K562 (cell line): ENCODE data around the gene SHISAL2B. TPM values are rescaled to one million over a fixed set of nuclear protein-coding genes. Genes with fewer than 3 reads are reported as not detected.

Experiments used
- ATAC-seq: fragments of 200-7000 bp; cut with Tn5 transposase; 3 replicates; pipeline ENCODE4 v1.9.1; 2020; ENCODE audit warnings: moderate library complexity
- BruUV-seq: library from RNA; stranded (reverse); fragments of 400-500 nt; replicated peaks from 2 replicates; lab custom pipeline; 2021; lab: Mats Ljungman, UMichigan
- CTCF ChIA-PET: fragments of 300-600 bp; formaldehyde crosslinking; extraction: SDS; loops from one replicate; lab custom pipeline; 2021; ENCODE audit warnings: low intra/inter-chr PET ratio; lab: Yijun Ruan, JAX
- POLR2A ChIA-PET: fragments of 300-600, 350-650 bp; sonication (Branson Sonifier 250); formaldehyde crosslinking; extraction: SDS; loops from one replicate; lab custom pipeline; 2021; ENCODE audit warnings: antibody characterized with exemption, inconsistent platforms; lab: Yijun Ruan, JAX
- DNase-seq, 4 experiments: peaks; one replicate each; pipeline versions ENCODE4 v3.0.0 to v3.0.0-alpha.2; 2011 to 2018; ENCODE audit warnings: low spot score in 3 of 4, mixed read lengths in 3 of 4; ENCODE audit errors: extremely low read depth in 1 of 4
- FAIRE-seq: peaks from 2 replicates; lab custom pipeline; 2011; peaks lifted over from hg19 to GRCh38; lab: Jason Lieb, UNC
- H2AFZ ChIP-seq: 2 replicates; pipeline ENCODE4 v1.6.0; 2011; ENCODE audit warnings: low read depth, low read length, control low read depth, inconsistent platforms
- H3K27ac ChIP-seq: fragments of 200-600 bp; 3 replicates; pipeline ENCODE4 v1.8.0; 2011; ENCODE audit warnings: low read depth, mild to moderate bottlenecking, control low read depth, inconsistent platforms, low read length, moderate library complexity, mixed read lengths; ENCODE audit errors: extremely low read depth
- H3K27me3 ChIP-seq, 2 experiments: fragments of 300-600 bp in 1 of 2; 2 replicates in 1 of 2; 3 replicates in 1 of 2; pipeline versions ENCODE4 v1.6.0 to v1.8.0; 2011; ENCODE audit warnings: inconsistent platforms in 2 of 2, low read length in 2 of 2, mild to moderate bottlenecking in 1 of 2, mixed read lengths in 1 of 2, moderate library complexity in 1 of 2; ENCODE audit not compliant: control insufficient read depth in 2 of 2, insufficient read depth in 2 of 2
- H3K36me3 ChIP-seq: fragments of 300-600 bp; 3 replicates; pipeline ENCODE4 v1.8.0; 2011; ENCODE audit warnings: mild to moderate bottlenecking, low read length, inconsistent platforms; ENCODE audit not compliant: control insufficient read depth, insufficient read depth
- H3K4me1 ChIP-seq, 2 experiments: fragments of 200-600 bp in 1 of 2; replicated peaks in 1 of 2; 2 replicates in 1 of 2; 3 replicates in 1 of 2; pipeline versions ENCODE4 v1.5.1 to v1.8.0; 2011; ENCODE audit warnings: inconsistent platforms in 2 of 2, low read length in 2 of 2, mild to moderate bottlenecking in 1 of 2, mixed read lengths in 1 of 2, moderate library complexity in 1 of 2; ENCODE audit not compliant: control insufficient read depth in 2 of 2, insufficient read depth in 2 of 2
- H3K4me2 ChIP-seq: 2 replicates; pipeline ENCODE4 v1.6.1; 2011; ENCODE audit warnings: low read length, control low read depth, inconsistent platforms, mixed read lengths; ENCODE audit not compliant: insufficient read depth
- H3K4me3 ChIP-seq: fragments of 200-600 bp; sonication (generic), shearing (Covaris generic); 2 replicates; pipeline ENCODE4 v1.5.1; 2016; ENCODE audit warnings: control low read depth, inconsistent platforms
- H3K79me2 ChIP-seq: fragments of 200-600 bp; 3 replicates; pipeline ENCODE4 v1.8.0; 2011; ENCODE audit warnings: low read length, inconsistent platforms; ENCODE audit not compliant: control insufficient read depth, insufficient read depth
- H3K9ac ChIP-seq, 2 experiments: 2 replicates each; pipeline versions ENCODE4 v1.6.0 to v1.6.1; 2011; ENCODE audit warnings: low read depth in 2 of 2, low read length in 2 of 2, control low read depth in 1 of 2, inconsistent platforms in 1 of 2, mild to moderate bottlenecking in 1 of 2, mixed read lengths in 1 of 2; ENCODE audit not compliant: insufficient read depth in 1 of 2
- H3K9me1 ChIP-seq: one replicate; pipeline ENCODE4 v1.6.0; 2011; ENCODE audit warnings: inconsistent platforms, mild to moderate bottlenecking, low read length, moderate library complexity; ENCODE audit not compliant: control insufficient read depth, insufficient read depth
- H3K9me3 ChIP-seq: replicated peaks from 2 replicates; pipeline ENCODE4 v1.5.1; 2011; ENCODE audit warnings: low read depth, low read length, inconsistent platforms; ENCODE audit not compliant: control insufficient read depth, insufficient read depth
- H4K20me1 ChIP-seq: replicated peaks from 2 replicates; pipeline ENCODE4 v1.6.1; 2011; ENCODE audit warnings: low read length, inconsistent platforms, mixed read lengths; ENCODE audit not compliant: control insufficient read depth, insufficient read depth
- BCOR ChIP-seq: fragments of 450-650 bp; IDR thresholded peaks from 2 replicates; pipeline ENCODE4 v1.6.1; 2016
- BDP1 ChIP-seq: IDR thresholded peaks from 3 replicates; pipeline ENCODE4 v1.6.1; 2011; ENCODE audit not compliant: insufficient read length, insufficient read depth
- BRD9 ChIP-seq: fragments of 450-650 bp; IDR thresholded peaks from 2 replicates; pipeline ENCODE4 v1.6.1; 2018; ENCODE audit warnings: low read depth; ENCODE audit not compliant: partially characterized antibody
- FOS ChIP-seq: IDR thresholded peaks from 3 replicates; pipeline ENCODE4 v1.6.1; 2011; ENCODE audit not compliant: insufficient read length; ENCODE audit errors: extremely low read depth
- KLF6 ChIP-seq: fragments of 250-450 bp; sonication (Bioruptor Pico); IDR thresholded peaks from 2 replicates; pipeline ENCODE4 v1.4.0; 2020; ENCODE audit warnings: mild to moderate bottlenecking, moderate library complexity, borderline replicate concordance
- POU5F1 ChIP-seq: fragments of 150-350 bp; IDR thresholded peaks from 2 replicates; pipeline ENCODE4 v1.6.1; 2014; ENCODE audit warnings: borderline replicate concordance, low read length, low read depth, mild to moderate bottlenecking; ENCODE audit not compliant: partially characterized antibody
- RAD51 ChIP-seq: fragments of 450-650 bp; IDR thresholded peaks from 2 replicates; pipeline ENCODE4 v1.7.1; 2016; ENCODE audit warnings: low read depth, mild to moderate bottlenecking, borderline replicate concordance
- RBM25 ChIP-seq: fragments of 200-400 bp; formaldehyde crosslinking; IDR thresholded peaks from 2 replicates; pipeline ENCODE4 v1.6.1; 2018; ENCODE audit warnings: low read length, low read depth, moderate library complexity; ENCODE audit not compliant: severe bottlenecking
- SAFB2 ChIP-seq: fragments of 200-400 bp; formaldehyde crosslinking; IDR thresholded peaks from 2 replicates; pipeline ENCODE4 v1.6.1; 2018; ENCODE audit warnings: borderline replicate concordance, low read length, low read depth, moderate library complexity; ENCODE audit not compliant: severe bottlenecking
- SMARCA4 ChIP-seq: fragments of 450-650 bp; IDR thresholded peaks from 2 replicates; pipeline ENCODE4 v1.6.1; 2016
- STAG1 ChIP-seq: sonication (generic); formaldehyde crosslinking; IDR thresholded peaks from 2 replicates; pipeline ENCODE4 v1.5.0; 2020; ENCODE audit warnings: missing genetic modification reagents, borderline replicate concordance
- TCF3 ChIP-seq: sonication (generic); formaldehyde crosslinking; IDR thresholded peaks from 2 replicates; pipeline ENCODE4 v1.4.0; 2020; ENCODE audit warnings: mild to moderate bottlenecking, missing genetic modification reagents
- TEAD1 ChIP-seq, 2 experiments: fragments of 450-650 bp in 1 of 2; sonication (generic) in 1 of 2; formaldehyde crosslinking; IDR thresholded peaks; 2 replicates each; pipeline versions ENCODE4 v1.4.0 to v1.8.0; 2020 to 2022; ENCODE audit warnings: mild to moderate bottlenecking in 2 of 2, missing genetic modification reagents in 1 of 2
- TFE3 ChIP-seq: fragments of 450-650 bp; formaldehyde crosslinking; IDR thresholded peaks from 2 replicates; pipeline ENCODE4 v1.4.0; 2020; ENCODE audit warnings: mild to moderate bottlenecking, mixed read lengths
- TOE1 ChIP-seq, 2 experiments: fragments of 450-650 bp in 1 of 2; sonication (generic) in 1 of 2; formaldehyde crosslinking in 1 of 2; IDR thresholded peaks; 2 replicates each; pipeline versions ENCODE4 v1.7.1 to v1.8.0; 2016 to 2022; ENCODE audit warnings: borderline replicate concordance in 2 of 2, mild to moderate bottlenecking in 2 of 2, antibody characterized with exemption in 1 of 2, inconsistent platforms in 1 of 2, low read depth in 1 of 2, missing genetic modification reagents in 1 of 2, moderate library complexity in 1 of 2
- USF2 ChIP-seq: sonication (generic); formaldehyde crosslinking; IDR thresholded peaks from 2 replicates; pipeline ENCODE4 v1.5.0; 2020; ENCODE audit warnings: missing genetic modification reagents
- ZNF324 ChIP-seq: fragments of 250-450 bp; sonication (Bioruptor Pico); IDR thresholded peaks from 2 replicates; pipeline ENCODE4 v1.4.0; 2020; ENCODE audit warnings: mild to moderate bottlenecking
- ZNF583 ChIP-seq: fragments of 250-450 bp; sonication (Bioruptor Pico); IDR thresholded peaks from 2 replicates; pipeline ENCODE4 v1.4.0; 2020
- ZNF75A ChIP-seq: fragments of 450-650 bp; formaldehyde crosslinking; IDR thresholded peaks from 2 replicates; pipeline ENCODE4 v1.4.0; 2020; ENCODE audit warnings: mild to moderate bottlenecking
- WGBS: fragments of 100-300 bp; shearing (Covaris generic); methylation state at CpG from one replicate; pipeline ENCODE4 v1.1.6; 2016; ENCODE audit warnings: low coverage, mixed read lengths; ENCODE audit not compliant: insufficient coverage; ENCODE audit errors: missing lambda C conversion rate; 5-methylcytosine and 5-hydroxymethylcytosine counted together
- in situ Hi-C: fragments of 300-500 bp; cut with MboI; formaldehyde crosslinking; loops from 4 replicates; pipeline ENCODE4 v1.15.0; 2018; ENCODE audit warnings: inconsistent platforms, mixed read lengths
- intact Hi-C: fragments of 100-400 bp; cut with micrococcal nuclease; formaldehyde crosslinking; loops from 2 replicates; pipeline ENCODE4 v1.14.2; 2022
- polyA plus RNA-seq, 8 experiments: library from polyadenylated mRNA; depleted of rRNA in 4 of 8; stranded (reverse) in 5 of 8; unstranded in 3 of 8; fragments of >200 nt; fragmentation: Nextera tagmentation in 2 of 8; fragmentation: Illumina TruSeq in 1 of 8; extraction: Ambion mirVana in 2 of 8; extraction: Trizol in 1 of 8; gene quantifications; 2 replicates each; pipeline versions ENCODE4 v1.2.1 to v1.2.3, GENCODE V29; 2011 to 2014; ENCODE audit warnings: inconsistent platforms in 1 of 8, missing spikeins in 1 of 8
- total RNA-seq, 7 experiments: library from RNA; depleted of rRNA in 6 of 7; stranded (reverse); fragments of >200 nt in 6 of 7; fragmentation: Illumina TruSeq in 2 of 7; extraction: Trizol in 2 of 7; gene quantifications; 2 replicates each; pipeline versions ENCODE4 v1.2.1 to v1.2.3, GENCODE V29; 2011 to 2021; ENCODE audit warnings: low replicate concordance in 1 of 7
- TF ChIP-seq, protein P1 (sequence below): fragments of 450-650 bp; IDR thresholded peaks from one replicate; pipeline ENCODE4 v1.6.1; 2018; ENCODE audit warnings: mild to moderate bottlenecking, moderate library complexity; ENCODE audit not compliant: partially characterized antibody

Gene SHISAL2B
- total and polyA plus RNA-seq, 9 of the 15 experiments (the other 6 are each of a cell fraction or from before 2014, with no cell fraction given) = not detected

- H4K20me1 ChIP-seq = no peaks in the 10 kb centered on the region
- peak overlapping the region; percentile 55; the same call in 1 of the 2 replicates for H3K4me2 ChIP-seq
- CTCF ChIA-PET = no interaction called here
- H3K4me3 ChIP-seq = no peak overlapping the region
- ATAC-seq = peak; percentile 67
- no peaks in the 10 kb centered on the region for H3K9me1 ChIP-seq
- no peaks in the 10 kb centered on the region for H3K27me3 ChIP-seq
- no peak overlapping the region for H3K27ac ChIP-seq
- H3K79me2 ChIP-seq = no peaks in the 10 kb centered on the region
- peak; percentile 44 for FAIRE-seq
- intact Hi-C loops = no loop called here
- POLR2A ChIA-PET = no interaction called here
- in situ Hi-C loops = no loop called here
- WGBS = 0% methylated on average over 1 of the region's 1 CpG
- no peak overlapping the region for H3K9ac ChIP-seq
- peak overlapping the region; percentile 77 for H2AFZ ChIP-seq
- no TSS peak for BruUV-seq
- DNase-seq = peak in 3 of 4 experiments; percentile 14 to 33 (median 24)
- H3K9me3 ChIP-seq = no peaks in the 10 kb centered on the region
- no peaks in the 10 kb centered on the region for H3K36me3 ChIP-seq
- H3K4me1 ChIP-seq = peaks cover 0 to 5% of the 10 kb centered on the region in 2 experiments; a peak in 1 of 5 replicates
- TF ChIP-seq FOS (peak; percentile 17), BRD9 (no peak), TOE1 (IDR thresholded peaks at IDR 0.05; ENCODE audit: borderline replicate concordance) (peak; percentile 90), TOE1 (CRISPR knock-in tag; IDR thresholded peaks at IDR 0.05; ENCODE audit: borderline replicate concordance, low read depth) (no peak), RAD51 (peak; percentile 86), BCOR (no peak), BDP1 (no peak), TFE3 (peak; percentile 98), STAG1 (CRISPR knock-in tag) (no peak), TCF3 (CRISPR knock-in tag) (no peak), ZNF324 (CRISPR knock-in tag) (no peak), TEAD1 (CRISPR knock-in tag; IDR thresholded peaks at IDR 0.05) (no peak), POU5F1 (no peak), RBM25 (peak; percentile 73), SMARCA4 (no peak), ZNF583 (CRISPR knock-in tag) (no peak), KLF6 (no peak), USF2 (CRISPR knock-in tag) (peak; percentile 77), SAFB2 (no peak), ZNF75A (peak; percentile 74)
- TF ChIP-seq, protein P1, sequence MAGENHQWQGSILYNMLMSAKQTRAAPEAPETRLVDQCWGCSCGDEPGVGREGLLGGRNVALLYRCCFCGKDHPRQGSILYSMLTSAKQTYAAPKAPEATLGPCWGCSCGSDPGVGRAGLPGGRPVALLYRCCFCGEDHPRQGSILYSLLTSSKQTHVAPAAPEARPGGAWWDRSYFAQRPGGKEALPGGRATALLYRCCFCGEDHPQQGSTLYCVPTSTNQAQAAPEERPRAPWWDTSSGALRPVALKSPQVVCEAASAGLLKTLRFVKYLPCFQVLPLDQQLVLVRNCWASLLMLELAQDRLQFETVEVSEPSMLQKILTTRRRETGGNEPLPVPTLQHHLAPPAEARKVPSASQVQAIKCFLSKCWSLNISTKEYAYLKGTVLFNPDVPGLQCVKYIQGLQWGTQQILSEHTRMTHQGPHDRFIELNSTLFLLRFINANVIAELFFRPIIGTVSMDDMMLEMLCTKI = no peak
Measured at GRCh38 chr5:64666078-64666477, 24.2 kb upstream of the SHISAL2B start.
